Activated naive CD4-positive, alpha-beta T cell treated with anti-CD3 and anti-CD28 coated beads, Interleukin-2, amount 50 U/mL, for 16 hours (primary cell): ENCODE data around the gene LOC101059915.

Experiments used
- DNase-seq: peaks from one replicate; pipeline ENCODE4 v3.0.0-alpha.2; 2020

The LOC101059915 gene

GRCh38 chrX:71667328-71668247 lies at the start of gene LOC101059915:
Gene LOC101059915, plus strand, starts transcription at chrX:71667546.
- DNase-seq = no peak

- no peak for DNase-seq
These were observed 49.6 kb upstream of the LOC101059915 start for GRCh38 chrX:71617742-71618141.

GRCh38 chrX:71618303-71618721 lies 49.0 kb upstream of the LOC101059915 start, which contains the start of gene CXCR3:
Gene CXCR3, minus strand, starts transcription at chrX:71618511. Its CDS starts 62 bp downstream, at chrX:71618449.
- peak; percentile 53 for DNase-seq

GRCh38 chrX:71618787-71619186 lies 48.6 kb upstream of the LOC101059915 start:
- no peak for DNase-seq

GRCh38 chrX:71619193-71619592 lies 48.2 kb upstream of the LOC101059915 start:
- peak; percentile 73 for DNase-seq

- no peak for DNase-seq
These were observed 47.4 kb upstream of the LOC101059915 start for GRCh38 chrX:71619986-71620385.

GRCh38 chrX:71621603-71622002 lies 45.7 kb upstream of the LOC101059915 start:
- no peak for DNase-seq

GRCh38 chrX:71622032-71622575 lies 45.2 kb upstream of the LOC101059915 start:
- no peak for DNase-seq

GRCh38 chrX:71622576-71623450 lies 44.5 kb upstream of the LOC101059915 start:
- DNase-seq = peak; percentile 61

GRCh38 chrX:71623714-71624113 lies 43.6 kb upstream of the LOC101059915 start:
- DNase-seq = no peak

- no peak for DNase-seq
These were observed 41.9 kb upstream of the LOC101059915 start for GRCh38 chrX:71625471-71625870.

GRCh38 chrX:71626576-71626975 lies 40.8 kb upstream of the LOC101059915 start:
- DNase-seq = no peak

- no peak for DNase-seq
These were observed 39.5 kb upstream of the LOC101059915 start for GRCh38 chrX:71627588-71628404.

- DNase-seq = no peak
These were observed 37.9 kb upstream of the LOC101059915 start for GRCh38 chrX:71629467-71629866.

- DNase-seq = no peak
These were observed 34.3 kb upstream of the LOC101059915 start for GRCh38 chrX:71632923-71633657.

- DNase-seq = no peak
These were observed 33.0 kb upstream of the LOC101059915 start for GRCh38 chrX:71634366-71634765.

GRCh38 chrX:71636438-71637252 lies 30.7 kb upstream of the LOC101059915 start:
- no peak for DNase-seq

- no peak for DNase-seq
These were observed 30.1 kb upstream of the LOC101059915 start for GRCh38 chrX:71637253-71637618.

- DNase-seq = no peak
These were observed 29.5 kb upstream of the LOC101059915 start for GRCh38 chrX:71637848-71638247.

- no peak for DNase-seq
These were observed 28.9 kb upstream of the LOC101059915 start for GRCh38 chrX:71638409-71638808.

GRCh38 chrX:71640002-71640401 lies 27.3 kb upstream of the LOC101059915 start:
- no peak for DNase-seq
